ENCODE data around the gene DLG2.

Gene DLG2

DNA sequence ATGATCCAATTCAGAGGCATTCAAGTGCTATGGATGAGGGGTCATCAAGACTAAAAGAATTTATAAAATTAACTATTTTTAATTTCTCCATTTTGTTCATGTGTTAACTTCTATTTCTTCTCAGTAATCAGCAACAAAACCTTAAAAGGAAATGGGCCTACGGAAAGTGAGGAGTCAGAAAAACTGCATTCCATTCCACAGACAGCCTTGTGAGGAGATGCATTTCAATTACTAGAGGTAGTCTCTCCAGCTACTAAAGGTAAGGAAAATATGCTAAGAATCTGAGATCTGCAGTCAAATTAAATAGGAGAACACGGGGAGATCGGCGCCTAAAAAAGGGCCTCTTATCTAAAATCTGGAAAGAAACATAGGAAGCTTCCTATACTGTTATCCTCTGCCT, 661.7 kb downstream of the DLG2 start:
- TF ChIP-seq NFIC (IDR thresholded peaks at IDR 0.05) (no peak), TEAD4 (IDR thresholded peaks at IDR 0.05) (no peak), TCF12 (IDR thresholded peaks at IDR 0.05; ENCODE audit: low read depth) (no peak), TAF1 (IDR thresholded peaks at IDR 0.05; ENCODE audit: low read depth) (no peak), EP300 (IDR thresholded peaks at IDR 0.05; ENCODE audit: borderline replicate concordance) (no peak)
- TF ChIP-seq, protein P1, sequence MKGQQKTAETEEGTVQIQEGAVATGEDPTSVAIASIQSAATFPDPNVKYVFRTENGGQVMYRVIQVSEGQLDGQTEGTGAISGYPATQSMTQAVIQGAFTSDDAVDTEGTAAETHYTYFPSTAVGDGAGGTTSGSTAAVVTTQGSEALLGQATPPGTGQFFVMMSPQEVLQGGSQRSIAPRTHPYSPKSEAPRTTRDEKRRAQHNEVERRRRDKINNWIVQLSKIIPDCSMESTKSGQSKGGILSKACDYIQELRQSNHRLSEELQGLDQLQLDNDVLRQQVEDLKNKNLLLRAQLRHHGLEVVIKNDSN (IDR thresholded peaks at IDR 0.05), result no peak

DNA sequence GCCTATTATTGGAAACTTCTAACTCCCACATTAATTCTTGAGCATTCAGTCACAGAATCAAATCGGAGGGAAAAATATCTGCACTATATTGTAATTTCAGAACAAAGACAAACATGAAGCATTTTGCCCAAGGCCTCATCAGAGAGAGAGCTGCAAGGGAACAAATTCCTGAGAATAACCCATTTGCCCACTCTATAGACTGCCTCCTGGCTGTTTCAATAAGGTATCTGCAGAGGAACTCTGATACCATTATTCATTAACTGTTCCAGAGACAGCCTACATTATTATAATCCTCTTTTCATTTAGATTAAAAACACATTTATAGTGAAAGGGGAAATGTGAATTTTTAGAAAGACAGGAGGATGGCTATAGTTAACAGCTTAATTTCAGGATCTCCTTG, 663.9 kb downstream of the DLG2 start:
- TF ChIP-seq TEAD4 (IDR thresholded peaks at IDR 0.05), result no peak
- TF ChIP-seq FOXM1 (IDR thresholded peaks at IDR 0.05; ENCODE audit: borderline replicate concordance, low read depth), result no peak
- TF ChIP-seq, protein P2, sequence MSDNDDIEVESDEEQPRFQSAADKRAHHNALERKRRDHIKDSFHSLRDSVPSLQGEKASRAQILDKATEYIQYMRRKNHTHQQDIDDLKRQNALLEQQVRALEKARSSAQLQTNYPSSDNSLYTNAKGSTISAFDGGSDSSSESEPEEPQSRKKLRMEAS (IDR thresholded peaks at IDR 0.05), result no peak
- TF ChIP-seq EP300 (IDR thresholded peaks at IDR 0.05; ENCODE audit: borderline replicate concordance), result no peak
- TF ChIP-seq, protein P3, sequence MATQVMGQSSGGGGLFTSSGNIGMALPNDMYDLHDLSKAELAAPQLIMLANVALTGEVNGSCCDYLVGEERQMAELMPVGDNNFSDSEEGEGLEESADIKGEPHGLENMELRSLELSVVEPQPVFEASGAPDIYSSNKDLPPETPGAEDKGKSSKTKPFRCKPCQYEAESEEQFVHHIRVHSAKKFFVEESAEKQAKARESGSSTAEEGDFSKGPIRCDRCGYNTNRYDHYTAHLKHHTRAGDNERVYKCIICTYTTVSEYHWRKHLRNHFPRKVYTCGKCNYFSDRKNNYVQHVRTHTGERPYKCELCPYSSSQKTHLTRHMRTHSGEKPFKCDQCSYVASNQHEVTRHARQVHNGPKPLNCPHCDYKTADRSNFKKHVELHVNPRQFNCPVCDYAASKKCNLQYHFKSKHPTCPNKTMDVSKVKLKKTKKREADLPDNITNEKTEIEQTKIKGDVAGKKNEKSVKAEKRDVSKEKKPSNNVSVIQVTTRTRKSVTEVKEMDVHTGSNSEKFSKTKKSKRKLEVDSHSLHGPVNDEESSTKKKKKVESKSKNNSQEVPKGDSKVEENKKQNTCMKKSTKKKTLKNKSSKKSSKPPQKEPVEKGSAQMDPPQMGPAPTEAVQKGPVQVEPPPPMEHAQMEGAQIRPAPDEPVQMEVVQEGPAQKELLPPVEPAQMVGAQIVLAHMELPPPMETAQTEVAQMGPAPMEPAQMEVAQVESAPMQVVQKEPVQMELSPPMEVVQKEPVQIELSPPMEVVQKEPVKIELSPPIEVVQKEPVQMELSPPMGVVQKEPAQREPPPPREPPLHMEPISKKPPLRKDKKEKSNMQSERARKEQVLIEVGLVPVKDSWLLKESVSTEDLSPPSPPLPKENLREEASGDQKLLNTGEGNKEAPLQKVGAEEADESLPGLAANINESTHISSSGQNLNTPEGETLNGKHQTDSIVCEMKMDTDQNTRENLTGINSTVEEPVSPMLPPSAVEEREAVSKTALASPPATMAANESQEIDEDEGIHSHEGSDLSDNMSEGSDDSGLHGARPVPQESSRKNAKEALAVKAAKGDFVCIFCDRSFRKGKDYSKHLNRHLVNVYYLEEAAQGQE (IDR thresholded peaks at IDR 0.05; ENCODE audit: low read depth), result no peak
- TF ChIP-seq, protein P1 (IDR thresholded peaks at IDR 0.05), result no peak
- TF ChIP-seq NFIC (IDR thresholded peaks at IDR 0.05), result no peak
- TF ChIP-seq RAD21 (IDR thresholded peaks at IDR 0.05; ENCODE audit: low read depth), result no peak
- no peak for TF ChIP-seq TCF12 (IDR thresholded peaks at IDR 0.05; ENCODE audit: low read depth)
- no peak for TF ChIP-seq YY1 (IDR thresholded peaks at IDR 0.05; ENCODE audit: low read depth)
- no peak for TF ChIP-seq CREB1 (IDR thresholded peaks at IDR 0.05; ENCODE audit: low read depth)
- no peak for TF ChIP-seq TAF1 (IDR thresholded peaks at IDR 0.05; ENCODE audit: low read depth)
- no peak for TF ChIP-seq ZBTB7A (IDR thresholded peaks at IDR 0.05; ENCODE audit: low read depth)
- no peak for TF ChIP-seq EGR1 (IDR thresholded peaks at IDR 0.05)
- TF ChIP-seq CEBPB (IDR thresholded peaks at IDR 0.05), result no peak

DNA sequence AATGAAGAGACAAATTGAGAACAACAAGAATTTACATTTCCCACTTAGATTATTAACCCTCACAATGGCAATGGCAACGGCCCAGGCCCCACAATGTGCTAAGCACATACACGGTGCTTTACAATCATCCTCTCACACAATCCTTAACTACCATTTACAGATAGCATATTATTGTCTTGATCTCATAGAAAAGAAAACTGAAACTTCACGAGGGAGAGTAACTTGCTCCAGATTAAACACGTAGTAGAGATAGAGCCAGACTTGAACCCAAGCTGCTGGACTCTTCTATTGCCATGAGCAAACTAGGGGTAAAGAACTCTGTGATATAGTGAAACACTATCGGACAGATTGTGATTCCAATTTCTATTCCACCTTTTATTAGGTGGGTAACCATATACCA, 665.1 kb downstream of the DLG2 start:
- no peak for TF ChIP-seq NFIC (IDR thresholded peaks at IDR 0.05)
- TF ChIP-seq TEAD4 (IDR thresholded peaks at IDR 0.05), result no peak
- TF ChIP-seq FOXM1 (IDR thresholded peaks at IDR 0.05; ENCODE audit: borderline replicate concordance, low read depth), result no peak
- TF ChIP-seq TAF1 (IDR thresholded peaks at IDR 0.05; ENCODE audit: low read depth), result no peak
- TF ChIP-seq CEBPB (IDR thresholded peaks at IDR 0.05), result no peak
- TF ChIP-seq YY1 (IDR thresholded peaks at IDR 0.05; ENCODE audit: low read depth), result no peak
- TF ChIP-seq RAD21 (IDR thresholded peaks at IDR 0.05; ENCODE audit: low read depth), result no peak
- TF ChIP-seq, protein P3 (IDR thresholded peaks at IDR 0.05; ENCODE audit: low read depth), result no peak
- TF ChIP-seq, protein P2 (IDR thresholded peaks at IDR 0.05), result no peak
- TF ChIP-seq, protein P1 (IDR thresholded peaks at IDR 0.05), result no peak
- TF ChIP-seq CREB1 (IDR thresholded peaks at IDR 0.05; ENCODE audit: low read depth), result no peak
- TF ChIP-seq EGR1 (IDR thresholded peaks at IDR 0.05), result no peak
- no peak for TF ChIP-seq TCF12 (IDR thresholded peaks at IDR 0.05; ENCODE audit: low read depth)
- TF ChIP-seq EP300 (IDR thresholded peaks at IDR 0.05; ENCODE audit: borderline replicate concordance), result no peak
- no peak for TF ChIP-seq ZBTB7A (IDR thresholded peaks at IDR 0.05; ENCODE audit: low read depth)

DNA sequence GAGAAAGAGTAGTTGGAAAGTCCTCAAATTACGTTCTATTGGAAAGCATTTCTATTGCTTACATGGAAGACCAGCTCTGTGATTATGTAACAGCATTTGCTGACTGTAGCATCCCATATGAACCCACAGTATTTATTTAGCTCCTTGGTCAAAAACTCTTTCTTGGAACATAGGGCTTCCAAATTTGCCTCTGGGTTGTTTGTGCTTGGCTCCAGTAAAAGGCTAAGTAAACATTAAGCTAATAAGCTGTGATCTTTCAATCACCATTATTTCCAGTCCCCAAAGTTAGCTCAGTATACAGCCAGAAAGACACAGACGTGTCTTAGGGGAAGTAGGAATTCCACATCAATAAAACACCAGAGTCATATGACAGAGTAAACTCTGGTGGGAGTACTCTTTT, 668.8 kb downstream of the DLG2 start:
- TF ChIP-seq CREB1 (IDR thresholded peaks at IDR 0.05; ENCODE audit: low read depth) (no peak), CEBPB (IDR thresholded peaks at IDR 0.05) (no peak), FOXM1 (IDR thresholded peaks at IDR 0.05; ENCODE audit: borderline replicate concordance, low read depth) (no peak)

DNA sequence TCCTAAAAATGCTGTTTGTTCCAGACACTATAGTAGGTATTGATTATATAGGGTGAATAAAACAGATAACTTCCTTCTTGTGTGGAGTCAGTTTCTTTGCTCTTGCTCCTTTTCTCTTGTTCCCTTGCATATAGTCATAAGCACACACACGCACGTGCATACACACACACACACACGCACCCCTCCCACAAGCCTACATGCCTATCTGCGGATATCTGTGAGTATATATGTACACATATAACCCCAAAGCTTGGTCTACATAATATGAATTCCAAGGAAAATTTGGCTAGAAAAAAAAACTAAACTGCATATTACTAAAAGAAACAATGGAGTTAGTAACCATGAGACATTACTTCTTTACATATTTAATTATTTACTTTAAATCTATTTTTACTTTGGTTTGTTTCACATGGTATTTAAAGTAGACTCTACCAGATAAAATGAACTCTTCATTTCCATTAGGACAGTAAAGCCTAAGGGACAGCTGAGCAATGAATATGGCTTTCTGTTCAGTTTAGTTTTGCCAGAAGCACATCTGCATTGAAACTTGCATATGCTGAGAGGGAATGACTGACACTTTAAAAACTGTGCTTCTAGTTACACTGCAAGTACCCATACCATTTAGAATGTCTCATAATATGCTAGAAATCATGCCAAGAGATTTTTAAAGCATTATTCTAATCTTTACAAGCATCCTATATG, 676.4 kb downstream of the DLG2 start:
- TF ChIP-seq CREB1 (IDR thresholded peaks at IDR 0.05; ENCODE audit: low read depth) (no peak), TAF1 (IDR thresholded peaks at IDR 0.05; ENCODE audit: low read depth) (no peak)
- TF ChIP-seq, protein P1 (IDR thresholded peaks at IDR 0.05), result no peak
- TF ChIP-seq, protein P2 (IDR thresholded peaks at IDR 0.05), result no peak
- TF ChIP-seq, protein P3 (IDR thresholded peaks at IDR 0.05; ENCODE audit: low read depth), result no peak
